GM12878 (cell line): Measurements from ENCODE around the gene DSTN. TPM values are rescaled to one million over a fixed set of nuclear protein-coding genes. Genes with fewer than 3 reads are reported as not detected.

Experiments used
- ATAC-seq: fragments of 200-7000 bp; cut with Tn5 transposase; 3 replicates; pipeline ENCODE4 v1.9.1; 2020; ENCODE audit warnings: mild to moderate bottlenecking, moderate library complexity
- BruUV-seq: library from RNA; stranded (reverse); fragments of 400-500 nt; replicated peaks from 2 replicates; lab custom pipeline; 2021; lab: Mats Ljungman, UMichigan
- CTCF ChIA-PET: fragments of 300-600 bp; sonication (Branson Sonifier 250); formaldehyde crosslinking; extraction: SDS; loops from one replicate; lab custom pipeline; 2021; ENCODE audit warnings: inconsistent platforms; lab: Yijun Ruan, JAX
- POLR2A ChIA-PET: fragments of 350-600 bp; formaldehyde crosslinking; extraction: SDS; loops from one replicate; lab custom pipeline; 2021; ENCODE audit warnings: inconsistent platforms; lab: Charles Lee
- RAD21 ChIA-PET: fragments of 300-600 bp; sonication (Branson Sonifier 250); formaldehyde crosslinking; loops from one replicate; lab custom pipeline; 2023; ENCODE audit warnings: antibody characterized with exemption; ENCODE audit not compliant: unreplicated experiment; lab: Charles Lee
- SMC1A ChIA-PET: fragments of 300-600 bp; sonication (Branson Sonifier 250); formaldehyde crosslinking; loops from one replicate; lab custom pipeline; 2023; ENCODE audit not compliant: unreplicated experiment, uncharacterized antibody; lab: Charles Lee
- DNase-seq: peaks from one replicate; pipeline ENCODE4 v3.0.0-alpha.2; 2011; ENCODE audit warnings: low read depth, low spot score
- FAIRE-seq: peaks from 3 replicates; lab custom pipeline; 2011; peaks lifted over from hg19 to GRCh38; lab: Jason Lieb, UNC
- H2AFZ ChIP-seq: 2 replicates; pipeline ENCODE4 v1.6.0; 2011; ENCODE audit warnings: low read depth, low read length, control low read depth; ENCODE audit not compliant: control insufficient read depth
- H3K27ac ChIP-seq: 2 replicates; pipeline ENCODE4 v1.5.1; 2011; ENCODE audit warnings: control low read depth; ENCODE audit not compliant: control insufficient read depth, insufficient read depth
- H3K27me3 ChIP-seq, 2 experiments: replicated peaks in 1 of 2; 2 replicates each; pipeline versions ENCODE4 v1.6.0 to v1.6.1; 2011; ENCODE audit warnings: low read length in 1 of 2; ENCODE audit not compliant: control insufficient read depth in 2 of 2, insufficient read depth in 2 of 2
- H3K36me3 ChIP-seq, 2 experiments: 2 replicates each; pipeline ENCODE4 v1.5.1; 2011; ENCODE audit warnings: low read length in 1 of 2; ENCODE audit not compliant: control insufficient read depth in 2 of 2, insufficient read depth in 2 of 2
- H3K4me1 ChIP-seq: 2 replicates; pipeline ENCODE4 v1.6.1; 2011; ENCODE audit warnings: mild to moderate bottlenecking, low read length, moderate library complexity, mixed read lengths; ENCODE audit not compliant: control insufficient read depth, insufficient read depth
- H3K4me2 ChIP-seq: 2 replicates; pipeline ENCODE4 v1.6.0; 2011; ENCODE audit warnings: control low read depth; ENCODE audit not compliant: control insufficient read depth, insufficient read depth
- H3K4me3 ChIP-seq: fragments of 200-600 bp; sonication (generic); 2 replicates; pipeline ENCODE4 v1.5.1; 2016
- H3K79me2 ChIP-seq: 2 replicates; pipeline ENCODE4 v1.6.0; 2011; ENCODE audit warnings: low read length; ENCODE audit not compliant: control insufficient read depth, insufficient read depth
- H3K9ac ChIP-seq: 2 replicates; pipeline ENCODE4 v1.8.0; 2011; ENCODE audit warnings: low read length, control low read depth, mixed read lengths; ENCODE audit not compliant: control insufficient read depth, insufficient read depth
- H3K9me3 ChIP-seq: replicated peaks from 3 replicates; pipeline ENCODE4 v1.5.1; 2011; ENCODE audit warnings: mild to moderate bottlenecking, low read length; ENCODE audit not compliant: control insufficient read depth, insufficient read depth
- H4K20me1 ChIP-seq: 2 replicates; pipeline ENCODE4 v1.6.0; 2011; ENCODE audit not compliant: control insufficient read depth, insufficient read depth
- BCL11A ChIP-seq: IDR thresholded peaks from 2 replicates; pipeline ENCODE4 v1.6.1; 2011; ENCODE audit warnings: low read depth, low read length
- BMI1 ChIP-seq: fragments of 450-650 bp; IDR thresholded peaks from 2 replicates; pipeline ENCODE4 v1.6.1; 2016; ENCODE audit warnings: mild to moderate bottlenecking, moderate library complexity, borderline replicate concordance
- ESRRA ChIP-seq: IDR thresholded peaks from 2 replicates; pipeline ENCODE4 v1.6.1; 2012; ENCODE audit warnings: mild to moderate bottlenecking, low read length, improper control_type of control experiment
- FOS ChIP-seq: IDR thresholded peaks from 3 replicates; pipeline ENCODE4 v1.6.1; 2011; ENCODE audit warnings: borderline replicate concordance; ENCODE audit not compliant: insufficient read length; ENCODE audit errors: extremely low read depth
- IKZF1 ChIP-seq: fragments of 450-650 bp; conservative IDR thresholded peaks from 2 replicates; pipeline ENCODE4 v1.6.1; 2017; ENCODE audit warnings: antibody characterized with exemption, mild to moderate bottlenecking
- KDM1A ChIP-seq: fragments of 200-600 bp; sonication (generic); IDR thresholded peaks from 2 replicates; pipeline ENCODE4 v1.6.1; 2016; ENCODE audit warnings: borderline replicate concordance
- POLR2A ChIP-seq: IDR thresholded peaks from 2 replicates; pipeline ENCODE4 v1.6.1; 2011; ENCODE audit warnings: low read depth, mild to moderate bottlenecking, low read length
- POLR2AphosphoS5 ChIP-seq: IDR thresholded peaks from 2 replicates; pipeline ENCODE4 v1.6.1; 2011; ENCODE audit warnings: mild to moderate bottlenecking, low read length, inconsistent platforms
- RFX5 ChIP-seq: IDR thresholded peaks from 2 replicates; pipeline ENCODE4 v1.6.1; 2011; ENCODE audit warnings: low read depth, low read length, improper control_type of control experiment
- SMAD1 ChIP-seq: fragments of 450-650 bp; IDR thresholded peaks from 2 replicates; pipeline ENCODE4 v1.6.1; 2018; ENCODE audit warnings: mild to moderate bottlenecking, low read depth; ENCODE audit not compliant: partially characterized antibody
- SMC3 ChIP-seq: IDR thresholded peaks from 2 replicates; pipeline ENCODE4 v1.6.1; 2011; ENCODE audit warnings: low read length, improper control_type of control experiment, borderline replicate concordance
- TBL1XR1 ChIP-seq: IDR thresholded peaks from 2 replicates; pipeline ENCODE4 v1.6.1; 2012; ENCODE audit warnings: low read depth, low read length, improper control_type of control experiment
- ZNF622 ChIP-seq: fragments of 450-650 bp; IDR thresholded peaks from 2 replicates; pipeline ENCODE4 v1.6.1; 2017; ENCODE audit warnings: mild to moderate bottlenecking, inconsistent platforms
- ZSCAN29 ChIP-seq: fragments of 450-650 bp; IDR thresholded peaks from 2 replicates; pipeline ENCODE4 v1.6.1; 2017; ENCODE audit warnings: mild to moderate bottlenecking, moderate library complexity
- WGBS: methylation state at CpG from one replicate; pipeline ENCODE4 v1.1.6; 2016; ENCODE audit warnings: low lambda C conversion rate; ENCODE audit not compliant: insufficient replicate concordance, insufficient coverage; ENCODE audit errors: missing lambda C conversion rate; 5-methylcytosine and 5-hydroxymethylcytosine counted together
- in situ Hi-C: fragments of 300-500 bp; cut with MboI; formaldehyde crosslinking; loops from 9 replicates; pipeline ENCODE4 v1.14.3; 2018; ENCODE audit warnings: mixed read lengths
- intact Hi-C: fragments of 100-400 bp; cut with micrococcal nuclease; formaldehyde crosslinking; loops from one replicate; pipeline ENCODE4 v1.14.2; 2022; ENCODE audit not compliant: unreplicated experiment
- polyA plus RNA-seq, 11 experiments: library from polyadenylated mRNA; depleted of rRNA in 4 of 11; unstranded in 6 of 11; stranded (reverse) in 5 of 11; fragments of >200 nt; fragmentation: Nextera tagmentation in 4 of 11; fragmentation: Illumina TruSeq in 1 of 11; extraction: Ambion mirVana in 4 of 11; extraction: Trizol in 1 of 11; gene quantifications; 1 replicate in 1 of 11; 2 replicates in 10 of 11; pipeline versions ENCODE4 v1.2.1 to v1.2.3, GENCODE V29; 2011 to 2016; ENCODE audit warnings: inconsistent platforms in 2 of 11, missing spikeins in 2 of 11, low read depth in 1 of 11
- total RNA-seq, 4 experiments: library from RNA; depleted of rRNA in 3 of 4; stranded (reverse); fragments of >200 nt in 3 of 4; fragmentation: Illumina TruSeq in 1 of 4; extraction: Trizol in 1 of 4; gene quantifications; 2 replicates each; pipeline versions ENCODE4 v1.2.1 to v1.2.3, GENCODE V29; 2013 to 2021
- TF ChIP-seq, protein P1 (sequence below): fragments of 450-650 bp; IDR thresholded peaks from 2 replicates; pipeline ENCODE4 v1.6.1; 2017; ENCODE audit warnings: mild to moderate bottlenecking, moderate library complexity

DSTN gene
- total and polyA plus RNA-seq, 10 of the 15 experiments (the other 5 are each of a cell fraction or from before 2014, with no cell fraction given) = 26.7 to 137 (median 40.8) TPM

DNA sequence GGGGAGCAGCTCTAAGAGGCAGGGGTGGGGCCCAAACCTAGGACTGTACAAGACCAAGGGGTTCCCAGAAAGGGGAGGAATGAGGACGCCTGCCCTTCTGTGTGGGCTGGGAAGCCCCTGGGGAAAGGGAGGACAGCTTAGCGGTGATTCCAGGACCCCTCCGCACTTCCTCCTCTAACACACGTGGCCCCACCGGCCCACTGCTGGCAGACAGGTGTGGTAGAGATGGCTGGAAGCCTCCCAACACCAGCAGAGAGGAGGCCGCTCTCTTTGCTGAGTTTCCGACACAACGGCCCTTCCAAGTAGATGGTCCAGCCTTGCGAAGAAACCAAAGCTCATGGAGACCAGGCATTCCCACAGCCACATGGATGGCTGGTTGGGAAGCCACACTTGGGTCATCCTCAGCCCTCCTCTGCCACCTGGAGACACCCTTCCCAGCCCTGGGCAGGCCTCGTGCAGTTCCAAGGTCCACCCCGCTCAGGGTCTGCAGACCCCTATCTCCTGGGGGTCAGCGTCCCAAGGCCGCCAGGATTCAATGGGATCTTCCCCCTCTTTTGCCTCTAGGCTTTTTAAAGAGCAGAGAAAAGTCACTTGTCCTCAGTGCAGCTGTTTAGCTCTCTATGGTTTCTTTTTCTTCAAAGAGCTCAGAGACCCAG, 68.2 kb downstream of the DSTN start:
- BruUV-seq = no TSS peak
- Histone ChIP-seq H3K4me3 (no peak overlapping the region), H2AFZ (no peak overlapping the region), H3K4me1 (no peaks in the 10 kb centered on the region), H3K9ac (no peak overlapping the region), H3K27me3 (no peaks in the 10 kb centered on the region), H4K20me1 (no peaks in the 10 kb centered on the region), H3K27ac (no peak overlapping the region), H3K9me3 (no peaks in the 10 kb centered on the region), H3K36me3 (peaks cover 14 to 26% of the 10 kb centered on the region in 2 experiments), H3K79me2 (no peaks in the 10 kb centered on the region), H3K4me2 (no peak overlapping the region)
- ChIA-PET POLR2A (no interaction called here), RAD21 (no interaction called here), CTCF (no interaction called here), SMC1A (no interaction called here)
- FAIRE-seq (no peak), ATAC-seq (no peak), DNase-seq (no peak)
- WGBS = 67% methylated on average over 13 of the region's 13 CpGs
- in situ Hi-C loops (no loop called here), intact Hi-C loops (no loop called here)
- TF ChIP-seq RFX5 (no peak), BCL11A (no peak), IKZF1 (no peak), POLR2A (no peak)

DNA sequence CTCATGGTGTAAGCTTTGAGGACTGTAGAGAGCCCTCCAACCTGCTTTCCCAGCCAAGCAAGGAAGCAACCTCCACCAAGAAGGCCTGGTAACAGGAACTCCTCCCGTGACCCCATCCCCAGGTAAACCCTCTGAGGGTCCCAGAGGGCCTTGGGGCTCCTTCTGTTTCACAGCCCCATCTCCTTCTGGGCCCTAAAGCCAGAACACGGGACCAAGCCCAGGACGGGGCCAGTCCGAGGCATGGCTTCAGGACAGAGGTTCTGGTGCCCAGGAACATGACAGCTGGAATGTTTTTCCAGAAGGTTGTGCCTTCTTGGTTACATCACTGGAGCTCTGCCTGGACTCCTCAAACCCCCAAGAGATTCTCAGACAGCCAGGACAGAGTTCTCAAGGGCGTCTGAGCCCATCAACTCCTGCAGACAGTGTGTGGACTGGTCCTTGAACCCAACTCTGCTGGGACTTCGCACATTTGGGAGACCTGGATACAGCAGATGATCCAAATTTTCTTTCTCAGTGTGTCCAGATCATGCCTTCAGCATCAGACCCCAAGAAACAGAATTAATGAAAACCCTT, 69.0 kb downstream of the DSTN start:
- DNase-seq (no peak), ATAC-seq (no peak), FAIRE-seq (no peak)
- POLR2A ChIA-PET = no interaction called here
- CTCF ChIA-PET = no interaction called here
- intact Hi-C loops (no loop called here), in situ Hi-C loops (no loop called here)
- SMC1A ChIA-PET = no interaction called here
- Histone ChIP-seq H3K9me3 (no peaks in the 10 kb centered on the region), H3K4me3 (no peak overlapping the region), H3K27me3 (no peaks in the 10 kb centered on the region), H3K36me3 (peaks cover 10 to 24% of the 10 kb centered on the region in 2 experiments), H4K20me1 (no peaks in the 10 kb centered on the region), H3K9ac (no peak overlapping the region), H3K4me1 (no peaks in the 10 kb centered on the region; the same call in 1 of the 2 replicates), H3K27ac (no peak overlapping the region), H2AFZ (no peak overlapping the region), H3K4me2 (no peak overlapping the region), H3K79me2 (no peaks in the 10 kb centered on the region; the same call in 1 of the 2 replicates)
- RAD21 ChIA-PET = no interaction called here
- 88% methylated on average over 6 of the region's 6 CpGs for WGBS
- no TSS peak for BruUV-seq
- no peak for TF ChIP-seq KDM1A
- TF ChIP-seq TBL1XR1 = no peak
- TF ChIP-seq ZSCAN29 = no peak
- TF ChIP-seq IKZF1 = no peak
- no peak for TF ChIP-seq BMI1
- TF ChIP-seq FOS = no peak
- no peak for TF ChIP-seq ESRRA
- no peak for TF ChIP-seq POLR2AphosphoS5
- no peak for TF ChIP-seq SMAD1
- no peak for TF ChIP-seq ZNF622
- TF ChIP-seq, protein P1, sequence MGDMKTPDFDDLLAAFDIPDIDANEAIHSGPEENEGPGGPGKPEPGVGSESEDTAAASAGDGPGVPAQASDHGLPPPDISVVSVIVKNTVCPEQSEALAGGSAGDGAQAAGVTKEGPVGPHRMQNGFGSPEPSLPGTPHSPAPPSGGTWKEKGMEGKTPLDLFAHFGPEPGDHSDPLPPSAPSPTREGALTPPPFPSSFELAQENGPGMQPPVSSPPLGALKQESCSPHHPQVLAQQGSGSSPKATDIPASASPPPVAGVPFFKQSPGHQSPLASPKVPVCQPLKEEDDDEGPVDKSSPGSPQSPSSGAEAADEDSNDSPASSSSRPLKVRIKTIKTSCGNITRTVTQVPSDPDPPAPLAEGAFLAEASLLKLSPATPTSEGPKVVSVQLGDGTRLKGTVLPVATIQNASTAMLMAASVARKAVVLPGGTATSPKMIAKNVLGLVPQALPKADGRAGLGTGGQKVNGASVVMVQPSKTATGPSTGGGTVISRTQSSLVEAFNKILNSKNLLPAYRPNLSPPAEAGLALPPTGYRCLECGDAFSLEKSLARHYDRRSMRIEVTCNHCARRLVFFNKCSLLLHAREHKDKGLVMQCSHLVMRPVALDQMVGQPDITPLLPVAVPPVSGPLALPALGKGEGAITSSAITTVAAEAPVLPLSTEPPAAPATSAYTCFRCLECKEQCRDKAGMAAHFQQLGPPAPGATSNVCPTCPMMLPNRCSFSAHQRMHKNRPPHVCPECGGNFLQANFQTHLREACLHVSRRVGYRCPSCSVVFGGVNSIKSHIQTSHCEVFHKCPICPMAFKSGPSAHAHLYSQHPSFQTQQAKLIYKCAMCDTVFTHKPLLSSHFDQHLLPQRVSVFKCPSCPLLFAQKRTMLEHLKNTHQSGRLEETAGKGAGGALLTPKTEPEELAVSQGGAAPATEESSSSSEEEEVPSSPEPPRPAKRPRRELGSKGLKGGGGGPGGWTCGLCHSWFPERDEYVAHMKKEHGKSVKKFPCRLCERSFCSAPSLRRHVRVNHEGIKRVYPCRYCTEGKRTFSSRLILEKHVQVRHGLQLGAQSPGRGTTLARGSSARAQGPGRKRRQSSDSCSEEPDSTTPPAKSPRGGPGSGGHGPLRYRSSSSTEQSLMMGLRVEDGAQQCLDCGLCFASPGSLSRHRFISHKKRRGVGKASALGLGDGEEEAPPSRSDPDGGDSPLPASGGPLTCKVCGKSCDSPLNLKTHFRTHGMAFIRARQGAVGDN = no peak
- TF ChIP-seq SMC3 = no peak
